ENCODE data around the gene EXOG.

GRCh38 chr3:38553071-38553470, 56.9 kb downstream of the EXOG start:
- TF ChIP-seq POLR2A (IDR thresholded peaks at IDR 0.05), result no peak
- no peak for TF ChIP-seq POLR2AphosphoS5 (IDR thresholded peaks at IDR 0.05)

All from spleen (tissue), 3 donors.